Epithelial cell of esophagus (primary cell): Measurements from ENCODE around the gene ITPA.

Experiments used
- DNase-seq: peaks from one replicate; pipeline ENCODE4 v3.0.0; 2010; ENCODE audit warnings: low read depth
- H3K4me3 ChIP-seq: 2 replicates; pipeline ENCODE4 v1.5.1; 2011; ENCODE audit warnings: mild to moderate bottlenecking, low read length, control low read depth
- CTCF ChIP-seq: IDR thresholded peaks from 2 replicates; pipeline ENCODE4 v1.5.1; 2011; ENCODE audit warnings: low read depth, mild to moderate bottlenecking, low read length, control low read depth, inconsistent platforms; ENCODE audit not compliant: insufficient read depth; ENCODE audit errors: missing control alignments

The ITPA gene

GRCh38 chr20:3243718-3244358 is 34.5 kb downstream of the ITPA start:
- no peak for TF ChIP-seq CTCF
- no peak overlapping the region for H3K4me3 ChIP-seq
- no peak for DNase-seq

GRCh38 chr20:3244613-3245012 is 35.3 kb downstream of the ITPA start:
- TF ChIP-seq CTCF = no peak
- DNase-seq = no peak
- H3K4me3 ChIP-seq = no peak overlapping the region

GRCh38 chr20:3245156-3245555 is 35.9 kb downstream of the ITPA start:
- no peak overlapping the region for H3K4me3 ChIP-seq
- no peak for DNase-seq
- no peak for TF ChIP-seq CTCF

- no peak for TF ChIP-seq CTCF
- DNase-seq = no peak
- H3K4me3 ChIP-seq = no peak overlapping the region
These were observed 36.4 kb downstream of the ITPA start for GRCh38 chr20:3245711-3246110.

GRCh38 chr20:3246682-3247081 is 37.4 kb downstream of the ITPA start:
- no peak for DNase-seq
- no peak for TF ChIP-seq CTCF
- no peak overlapping the region for H3K4me3 ChIP-seq

- TF ChIP-seq CTCF = no peak
- H3K4me3 ChIP-seq = no peak overlapping the region
- no peak for DNase-seq
These were observed 38.3 kb downstream of the ITPA start for GRCh38 chr20:3247638-3248037.
